Ascending aorta (tissue), 2 donors: Measurements from ENCODE around the gene SLC37A2. TPM values are rescaled to one million over a fixed set of nuclear protein-coding genes. Genes with fewer than 3 reads are reported as not detected.
"Not testable (repeated sequence)": the region's sequence is repeated elsewhere in the genome, so short reads cannot be mapped to it uniquely, and the experiment has no call there.

Source experiments
- DNase-seq, 2 donors: peaks; one replicate each; pipeline ENCODE4 v3.0.0-alpha.2; 2019; ENCODE audit warnings: low spot score in 2 of 2
- H3K27ac ChIP-seq, 2 donors: fragments of 200-600 bp; sonication (generic); one replicate each; pipeline ENCODE4 v1.5.1; 2016 to 2017; ENCODE audit warnings: mild to moderate bottlenecking in 1 of 2
- H3K27me3 ChIP-seq: fragments of 200-600 bp; sonication (generic); one replicate; pipeline ENCODE4 v1.5.1; 2017
- H3K36me3 ChIP-seq, 2 donors: fragments of 200-600 bp; sonication (generic); one replicate each; pipeline ENCODE4 v1.5.1; 2016
- H3K4me1 ChIP-seq, 2 donors: fragments of 200-600 bp; sonication (generic); one replicate each; pipeline ENCODE4 v1.5.1; 2016 to 2017; ENCODE audit warnings: mild to moderate bottlenecking in 1 of 2
- H3K4me3 ChIP-seq, 2 donors: fragments of 200-600 bp; sonication (generic); one replicate each; pipeline ENCODE4 v1.5.1; 2016 to 2017; ENCODE audit warnings: mild to moderate bottlenecking in 1 of 2
- H3K9me3 ChIP-seq, 2 donors: fragments of 200-600 bp; sonication (generic); one replicate each; pipeline ENCODE4 v1.5.1; 2016
- CTCF ChIP-seq, 3 experiments: fragments of 200-600 bp in 2 of 3; fragments of 450-650 bp in 1 of 3; sonication (generic) in 2 of 3; IDR thresholded peaks; one replicate each; pipeline ENCODE4 v1.5.1; 2016 to 2019; ENCODE audit warnings: antibody characterized with exemption in 3 of 3, mild to moderate bottlenecking in 1 of 3, moderate library complexity in 1 of 3
- intact Hi-C: fragments of 100-400 bp; cut with DNase I; formaldehyde crosslinking; loops from one replicate; pipeline ENCODE4 v1.15.1; 2023
- total RNA-seq: library from RNA; depleted of rRNA; stranded (reverse); fragments of >200 nt; gene quantifications from one replicate; pipeline ENCODE4 v1.1.0, GENCODE V29; 2016

Gene SLC37A2
- total RNA-seq, 1 donor from 2014 or later, result 1.5 TPM

GRCh38 chr11:125036933-125037332 lies 26.2 kb upstream of the SLC37A2 start:
- Histone ChIP-seq H3K27ac (no peak overlapping the region), H3K36me3 (no peaks in the 10 kb centered on the region), H3K9me3 (no peaks in the 10 kb centered on the region), H3K4me3 (no peak overlapping the region), H3K27me3 (no peaks in the 10 kb centered on the region), H3K4me1 (no peaks in the 10 kb centered on the region)
- DNase-seq, result no peak
- no peak for TF ChIP-seq CTCF (IDR thresholded peaks at IDR 0.05)
- intact Hi-C loops, result no loop called here

GRCh38 chr11:125049164-125049792 lies 13.8 kb upstream of the SLC37A2 start:
- DNase-seq, result no peak
- Histone ChIP-seq H3K27me3 (no peaks in the 10 kb centered on the region), H3K4me1 (no peaks in the 10 kb centered on the region), H3K36me3 (no peaks in the 10 kb centered on the region), H3K4me3 (no peak overlapping the region), H3K27ac (no peak overlapping the region), H3K9me3 (no peaks in the 10 kb centered on the region)
- TF ChIP-seq CTCF (IDR thresholded peaks at IDR 0.05), result no peak
- intact Hi-C loops, result no loop called here

- Histone ChIP-seq H3K4me1 (no peaks in the 10 kb centered on the region), H3K4me3 (no peak overlapping the region), H3K36me3 (no peaks in the 10 kb centered on the region), H3K27ac (no peak overlapping the region), H3K9me3 (no peaks in the 10 kb centered on the region), H3K27me3 (no peaks in the 10 kb centered on the region)
- no peak for DNase-seq
- intact Hi-C loops, result no loop called here
- TF ChIP-seq CTCF (IDR thresholded peaks at IDR 0.05), result no peak
Observed at GRCh38 chr11:125052047-125052446, 11.1 kb upstream of the SLC37A2 start.

GRCh38 chr11:125053167-125053566 lies 9.9 kb upstream of the SLC37A2 start:
- Histone ChIP-seq H3K36me3 (no peaks in the 10 kb centered on the region), H3K27ac (no peak overlapping the region), H3K4me3 (no peak overlapping the region), H3K9me3 (no peaks in the 10 kb centered on the region), H3K4me1 (no peaks in the 10 kb centered on the region), H3K27me3 (no peaks in the 10 kb centered on the region)
- TF ChIP-seq CTCF (IDR thresholded peaks at IDR 0.05), result no peak
- intact Hi-C loops, result no loop called here
- no peak for DNase-seq

- Histone ChIP-seq H3K36me3 (no peaks in the 10 kb centered on the region), H3K4me1 (no peaks in the 10 kb centered on the region), H3K9me3 (no peaks in the 10 kb centered on the region), H3K4me3 (no peak overlapping the region), H3K27ac (no peak overlapping the region), H3K27me3 (no peaks in the 10 kb centered on the region)
- no peak for DNase-seq
- TF ChIP-seq CTCF (IDR thresholded peaks at IDR 0.05), result no peak
- intact Hi-C loops, result no loop called here
Observed at GRCh38 chr11:125055107-125055715, 7.9 kb upstream of the SLC37A2 start.

GRCh38 chr11:125056111-125056510 lies 7.0 kb upstream of the SLC37A2 start:
- H3K9me3 ChIP-seq, intact Hi-C loops, H3K4me1 ChIP-seq: not testable (repeated sequence)

More at GRCh38 chr11:125056111-125056510, 7.0 kb upstream of the SLC37A2 start:
- H3K4me3 ChIP-seq, DNase-seq, H3K27me3 ChIP-seq, H3K27ac ChIP-seq, H3K36me3 ChIP-seq: not testable (repeated sequence)
